IMR-90 (cell line): ENCODE measurements around the gene CNIH2.

Experiments
- BHLHE40 ChIP-seq: fragments of 150-350 bp; IDR thresholded peaks from 2 replicates; pipeline ENCODE4 v1.6.1; 2016; ENCODE audit warnings: mild to moderate bottlenecking, low read depth, low read length
- CEBPB ChIP-seq: IDR thresholded peaks from 2 replicates; pipeline ENCODE4 v1.6.1; 2012; ENCODE audit warnings: low read depth, low read length, improper control_type of control experiment
- FOS ChIP-seq: fragments of 150-350 bp; IDR thresholded peaks from 2 replicates; pipeline ENCODE4 v1.6.1; 2016; ENCODE audit warnings: low read depth, low read length
- MAFK ChIP-seq: IDR thresholded peaks from 2 replicates; pipeline ENCODE4 v1.6.1; 2012; ENCODE audit warnings: low read depth, low read length, improper control_type of control experiment
- MXI1 ChIP-seq: IDR thresholded peaks from 2 replicates; pipeline ENCODE4 v1.6.1; 2012; ENCODE audit warnings: low read depth, mild to moderate bottlenecking, low read length, moderate library complexity, borderline replicate concordance
- POLR2A ChIP-seq: IDR thresholded peaks from 2 replicates; pipeline ENCODE4 v1.6.1; 2012; ENCODE audit warnings: mild to moderate bottlenecking, low read depth, low read length
- RAD21 ChIP-seq: IDR thresholded peaks from 2 replicates; pipeline ENCODE4 v1.6.1; 2012; ENCODE audit warnings: low read length, improper control_type of control experiment
- RFX5 ChIP-seq: IDR thresholded peaks from 2 replicates; pipeline ENCODE4 v1.8.0; 2012; ENCODE audit warnings: low read depth, mild to moderate bottlenecking, low read length, moderate library complexity
- SMC3 ChIP-seq: fragments of 150-350 bp; IDR thresholded peaks from 2 replicates; pipeline ENCODE4 v1.6.1; 2016; ENCODE audit warnings: low read depth, mild to moderate bottlenecking, antibody characterized with exemption, low read length, moderate library complexity
- TF ChIP-seq, protein P1 (sequence below): conservative IDR thresholded peaks from 2 replicates; pipeline ENCODE4 v1.5.1; 2012; ENCODE audit warnings: mild to moderate bottlenecking, low read depth, low read length, improper control_type of control experiment
- TF ChIP-seq, protein P2 (sequence below): fragments of 150-350 bp; IDR thresholded peaks from 2 replicates; pipeline ENCODE4 v1.6.1; 2016; ENCODE audit warnings: low read depth, mild to moderate bottlenecking, low read length, moderate library complexity, borderline replicate concordance

DNA sequence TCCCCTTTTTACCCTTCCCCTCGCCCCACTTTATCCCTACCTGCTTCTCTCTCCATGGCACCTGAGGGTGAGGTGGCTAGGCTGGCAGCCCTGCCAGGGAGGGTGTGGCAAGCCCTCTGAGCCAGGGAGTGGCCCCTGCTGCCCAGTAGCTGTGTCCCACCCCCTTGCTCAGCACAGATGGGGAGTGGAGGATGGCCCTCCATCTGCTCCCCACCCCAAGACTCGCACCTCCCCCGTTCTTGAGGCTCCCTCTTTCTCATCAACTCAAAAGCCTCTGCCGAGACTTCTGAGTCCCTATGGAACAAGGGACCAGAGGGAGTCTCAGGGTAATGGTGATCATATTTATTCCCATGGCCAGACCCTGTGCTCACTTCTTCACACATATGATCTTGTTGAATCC, 15.4 kb downstream of the CNIH2 start:
- TF ChIP-seq, protein P1, sequence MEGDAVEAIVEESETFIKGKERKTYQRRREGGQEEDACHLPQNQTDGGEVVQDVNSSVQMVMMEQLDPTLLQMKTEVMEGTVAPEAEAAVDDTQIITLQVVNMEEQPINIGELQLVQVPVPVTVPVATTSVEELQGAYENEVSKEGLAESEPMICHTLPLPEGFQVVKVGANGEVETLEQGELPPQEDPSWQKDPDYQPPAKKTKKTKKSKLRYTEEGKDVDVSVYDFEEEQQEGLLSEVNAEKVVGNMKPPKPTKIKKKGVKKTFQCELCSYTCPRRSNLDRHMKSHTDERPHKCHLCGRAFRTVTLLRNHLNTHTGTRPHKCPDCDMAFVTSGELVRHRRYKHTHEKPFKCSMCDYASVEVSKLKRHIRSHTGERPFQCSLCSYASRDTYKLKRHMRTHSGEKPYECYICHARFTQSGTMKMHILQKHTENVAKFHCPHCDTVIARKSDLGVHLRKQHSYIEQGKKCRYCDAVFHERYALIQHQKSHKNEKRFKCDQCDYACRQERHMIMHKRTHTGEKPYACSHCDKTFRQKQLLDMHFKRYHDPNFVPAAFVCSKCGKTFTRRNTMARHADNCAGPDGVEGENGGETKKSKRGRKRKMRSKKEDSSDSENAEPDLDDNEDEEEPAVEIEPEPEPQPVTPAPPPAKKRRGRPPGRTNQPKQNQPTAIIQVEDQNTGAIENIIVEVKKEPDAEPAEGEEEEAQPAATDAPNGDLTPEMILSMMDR, result no peak
- TF ChIP-seq FOS, result no peak
- no peak for TF ChIP-seq MAFK
- TF ChIP-seq, protein P2, sequence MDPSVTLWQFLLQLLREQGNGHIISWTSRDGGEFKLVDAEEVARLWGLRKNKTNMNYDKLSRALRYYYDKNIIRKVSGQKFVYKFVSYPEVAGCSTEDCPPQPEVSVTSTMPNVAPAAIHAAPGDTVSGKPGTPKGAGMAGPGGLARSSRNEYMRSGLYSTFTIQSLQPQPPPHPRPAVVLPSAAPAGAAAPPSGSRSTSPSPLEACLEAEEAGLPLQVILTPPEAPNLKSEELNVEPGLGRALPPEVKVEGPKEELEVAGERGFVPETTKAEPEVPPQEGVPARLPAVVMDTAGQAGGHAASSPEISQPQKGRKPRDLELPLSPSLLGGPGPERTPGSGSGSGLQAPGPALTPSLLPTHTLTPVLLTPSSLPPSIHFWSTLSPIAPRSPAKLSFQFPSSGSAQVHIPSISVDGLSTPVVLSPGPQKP, result no peak
- no peak for TF ChIP-seq BHLHE40
- TF ChIP-seq CEBPB, result no peak
- TF ChIP-seq MXI1, result no peak
- no peak for TF ChIP-seq SMC3
- TF ChIP-seq POLR2A, result no peak
- no peak for TF ChIP-seq RFX5
- no peak for TF ChIP-seq RAD21
